H54 (cell line): Measurements from ENCODE around the gene LRRC7.
A peak's percentile ranks its signal among the peaks of the same experiment; 100 is the strongest.
"Not testable (repeated sequence)": the region's sequence is repeated elsewhere in the genome, so short reads cannot be mapped to it uniquely, and the experiment has no call there.

Experiments
- DNase-seq: peaks from one replicate; pipeline ENCODE4 v3.0.0; 2011; ENCODE audit warnings: low spot score, mixed read lengths; ENCODE audit not compliant: insufficient read length
- FAIRE-seq: peaks from 3 replicates; lab custom pipeline; 2011; peaks lifted over from hg19 to GRCh38; lab: Jason Lieb, UNC
- POLR2A ChIP-seq: IDR thresholded peaks from 2 replicates; pipeline ENCODE4 v1.6.1; 2011; ENCODE audit warnings: low read depth, mild to moderate bottlenecking, low read length

Gene LRRC7

GRCh38 chr1:69932760-69933159, 365.0 kb downstream of the LRRC7 start:
- FAIRE-seq (no peak), DNase-seq (no peak)
- TF ChIP-seq POLR2A, result no peak

GRCh38 chr1:69940231-69940630, 372.5 kb downstream of the LRRC7 start:
- DNase-seq, result no peak
- no peak for FAIRE-seq
- no peak for TF ChIP-seq POLR2A

- DNase-seq (no peak), FAIRE-seq (peak; percentile 38)
- no peak for TF ChIP-seq POLR2A
Measured at GRCh38 chr1:69940816-69941215, 373.1 kb downstream of the LRRC7 start.

GRCh38 chr1:69943030-69943429, 375.3 kb downstream of the LRRC7 start:
- no peak for TF ChIP-seq POLR2A
- no peak for FAIRE-seq
- no peak for DNase-seq

DNA sequence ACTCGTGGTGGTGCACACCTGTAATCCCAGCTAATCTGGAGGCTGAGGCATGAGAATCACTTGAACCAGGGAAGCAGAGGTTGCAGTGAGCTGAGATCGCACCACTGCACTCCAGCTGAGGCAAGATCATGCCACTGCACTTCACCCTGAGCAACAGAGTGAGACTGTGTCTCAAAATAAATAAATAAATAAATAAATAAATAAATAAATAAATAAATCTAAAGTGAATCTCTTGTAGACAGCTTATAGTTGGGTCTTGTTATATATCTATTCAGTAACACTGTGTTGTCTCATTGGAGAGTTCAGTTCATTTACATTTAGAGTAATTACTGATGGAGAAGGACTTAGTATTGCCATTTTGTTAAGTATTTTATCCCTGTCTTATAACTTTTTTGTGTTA, 379.2 kb downstream of the LRRC7 start:
- no peak for TF ChIP-seq POLR2A
- FAIRE-seq (no peak), DNase-seq (no peak)

DNA sequence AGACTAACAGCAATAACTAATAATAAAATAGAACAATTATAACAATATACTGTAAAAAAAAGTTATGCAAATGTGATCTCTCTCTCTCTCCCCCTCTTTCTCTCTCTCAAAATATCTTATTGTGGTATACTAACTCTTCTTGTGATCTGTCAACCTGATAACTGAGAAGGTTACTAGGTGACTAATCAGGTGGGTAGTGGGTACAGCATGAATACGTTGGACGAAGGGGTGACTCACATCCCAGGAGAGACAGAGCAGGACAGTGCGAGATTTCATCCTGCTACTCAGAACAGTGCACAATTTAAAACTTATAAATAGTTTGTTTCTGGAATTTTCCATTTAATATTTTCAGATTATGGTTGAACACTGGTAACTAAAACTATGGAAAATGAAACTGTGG, 380.1 kb downstream of the LRRC7 start:
- TF ChIP-seq POLR2A, result no peak
- FAIRE-seq (peak; percentile 88), DNase-seq (no peak)

DNA sequence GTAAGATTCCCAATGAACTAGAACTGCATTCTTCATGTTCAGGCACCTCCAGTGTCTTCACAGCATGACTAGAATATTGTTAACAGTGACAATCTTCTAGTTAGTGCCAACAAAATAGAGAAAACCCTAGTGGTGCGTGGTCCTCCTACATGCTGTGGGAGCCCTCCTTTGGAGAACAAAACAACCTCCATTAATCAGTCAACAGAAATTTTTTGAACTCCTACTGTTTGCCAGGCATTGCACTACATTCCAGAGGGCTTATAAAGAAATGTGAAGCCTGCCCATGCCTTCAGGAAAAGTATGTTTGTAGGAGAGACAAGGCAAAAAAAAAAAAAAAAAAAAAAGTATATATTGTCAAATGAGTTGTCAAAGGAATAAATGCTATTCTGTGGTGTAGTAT, 385.0 kb downstream of the LRRC7 start:
- DNase-seq, result no peak
- no peak for FAIRE-seq

GRCh38 chr1:69962452-69962851, 394.7 kb downstream of the LRRC7 start:
- not testable (repeated sequence) for DNase-seq, FAIRE-seq

More for the DNA sequence above, 385.0 kb downstream of the LRRC7 start:
- no peak for TF ChIP-seq POLR2A

DNA sequence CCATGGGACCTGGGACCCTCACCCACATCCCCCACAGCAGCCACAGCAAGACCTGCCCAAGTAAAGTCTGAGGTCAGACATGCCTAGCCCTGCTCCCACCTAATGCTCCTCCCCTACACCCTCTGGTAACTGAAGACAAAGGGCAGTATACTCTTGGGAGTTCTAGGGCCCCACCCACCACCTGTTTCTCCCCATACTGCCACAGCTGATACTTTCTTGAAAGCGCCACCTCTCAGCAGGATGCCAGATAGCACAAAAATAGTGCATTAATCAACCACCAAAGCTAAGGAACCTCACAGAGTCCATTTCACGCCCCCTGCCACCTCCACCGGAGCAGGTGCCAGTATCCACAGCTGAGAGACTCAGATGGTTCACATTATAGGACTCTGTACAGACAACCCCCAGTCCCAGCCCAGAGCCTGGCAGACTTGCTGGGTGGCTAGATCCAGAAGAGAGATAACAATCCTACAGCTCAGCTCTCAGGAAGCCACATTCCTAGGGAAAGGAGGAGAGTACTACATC, 399.6 kb downstream of the LRRC7 start:
- no peak for DNase-seq
- TF ChIP-seq POLR2A, result no peak
- no peak for FAIRE-seq

- FAIRE-seq (no peak), DNase-seq (no peak)
- TF ChIP-seq POLR2A, result no peak
Measured at GRCh38 chr1:69976896-69977295, 409.2 kb downstream of the LRRC7 start.

- DNase-seq, result peak; percentile 9
Measured at GRCh38 chr1:69982992-69983391, 415.3 kb downstream of the LRRC7 start.

GRCh38 chr1:69985376-69985775, 417.7 kb downstream of the LRRC7 start:
- DNase-seq (no peak), FAIRE-seq (no peak)
- TF ChIP-seq POLR2A, result no peak

More at GRCh38 chr1:69982992-69983391, 415.3 kb downstream of the LRRC7 start:
- FAIRE-seq, result peak; percentile 87
- no peak for TF ChIP-seq POLR2A

DNA sequence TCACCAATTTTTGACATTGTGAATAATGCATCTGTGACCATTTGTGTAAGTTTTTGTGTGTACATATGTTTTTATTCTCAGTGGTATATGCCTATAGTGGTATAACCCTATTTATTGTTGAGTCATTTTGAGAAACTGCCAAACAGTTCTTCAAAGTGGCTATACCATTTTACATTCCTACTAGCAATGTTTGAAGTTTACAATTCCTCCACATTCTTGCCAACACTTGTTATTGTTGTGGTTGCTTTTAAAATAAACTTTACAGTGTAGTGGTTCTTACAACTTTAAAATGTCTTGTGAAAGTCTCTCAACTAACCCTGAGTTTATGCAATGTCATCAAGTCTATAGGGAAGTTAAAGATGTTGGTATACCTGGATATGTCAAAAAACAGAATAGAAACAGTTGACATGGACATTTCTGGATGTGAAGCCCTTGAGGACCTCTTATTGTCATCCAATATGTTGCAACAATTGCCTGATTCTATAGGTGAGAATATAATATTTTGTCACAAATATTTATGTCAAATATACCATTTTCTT, 418.2 kb downstream of the LRRC7 start:
- no peak for TF ChIP-seq POLR2A
- FAIRE-seq, result no peak
- no peak for DNase-seq

- TF ChIP-seq POLR2A, result no peak
- DNase-seq, result no peak
- FAIRE-seq, result no peak
Measured at GRCh38 chr1:69987881-69988280, 420.2 kb downstream of the LRRC7 start.

- FAIRE-seq, result no peak
- DNase-seq, result no peak
- TF ChIP-seq POLR2A, result no peak
Measured at GRCh38 chr1:69991644-69992043, 423.9 kb downstream of the LRRC7 start.
